GM23338 (cell line): ENCODE data around the gene FHIT.

ENCODE experiments used
- CREB1 ChIP-seq: fragments of 250-450 bp; sonication (Bioruptor Pico); IDR thresholded peaks from 2 replicates; pipeline ENCODE4 v1.5.0; 2020; ENCODE audit warnings: low read depth, mild to moderate bottlenecking, moderate library complexity
- EZH2 ChIP-seq: fragments of 200-600 bp; sonication (generic); IDR thresholded peaks from one replicate; pipeline ENCODE4 v1.8.0; 2017; ENCODE audit warnings: antibody characterized with exemption, mild to moderate bottlenecking, low read depth; ENCODE audit not compliant: unreplicated experiment
- JUNB ChIP-seq: IDR thresholded peaks from one replicate; pipeline ENCODE4 v1.6.1; 2016; ENCODE audit warnings: antibody characterized with exemption; ENCODE audit not compliant: unreplicated experiment
- NANOG ChIP-seq: IDR thresholded peaks from 2 replicates; pipeline ENCODE4 v1.6.1; 2016; ENCODE audit warnings: antibody characterized with exemption, borderline replicate concordance
- POLR2AphosphoS5 ChIP-seq: IDR thresholded peaks from 2 replicates; pipeline ENCODE4 v1.6.1; 2016; ENCODE audit warnings: antibody characterized with exemption, low read depth
- TF ChIP-seq, protein P1 (sequence below), 2 experiments: fragments of 200-600 bp in 1 of 2; sonication (generic) in 1 of 2; conservative IDR thresholded peaks; 2 replicates each; pipeline versions ENCODE4 v1.5.1 to v1.6.1; 2016 to 2017; ENCODE audit warnings: antibody characterized with exemption in 2 of 2, low read depth in 2 of 2, mild to moderate bottlenecking in 2 of 2, moderate library complexity in 1 of 2
- TF ChIP-seq, protein P2 (sequence below): IDR thresholded peaks from one replicate; pipeline ENCODE4 v1.6.1; 2018; ENCODE audit warnings: antibody characterized with exemption; ENCODE audit not compliant: unreplicated experiment

DNA sequence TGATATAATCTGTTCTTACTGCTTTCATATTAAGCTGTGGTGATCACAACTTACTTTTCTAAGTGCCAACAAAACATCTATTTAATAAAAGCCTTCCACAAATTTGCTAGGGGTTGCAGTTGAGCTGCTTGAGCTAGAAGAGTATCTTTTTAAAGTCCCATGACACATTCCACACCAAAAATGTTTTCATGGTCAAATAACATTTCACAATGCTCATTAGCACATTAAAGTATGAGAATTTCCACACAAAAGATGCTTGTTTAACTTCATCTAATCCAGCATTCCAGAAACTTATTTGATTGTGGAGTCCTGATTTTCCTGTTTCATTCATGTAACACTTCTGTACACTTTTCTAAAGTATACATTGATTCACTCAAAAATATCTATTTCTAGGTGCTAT is 1325.3 kb downstream of the FHIT start:
- TF ChIP-seq POLR2AphosphoS5 (no peak), CREB1 (no peak), JUNB (no peak), NANOG (no peak), EZH2 (no peak)
- TF ChIP-seq, protein P1, sequence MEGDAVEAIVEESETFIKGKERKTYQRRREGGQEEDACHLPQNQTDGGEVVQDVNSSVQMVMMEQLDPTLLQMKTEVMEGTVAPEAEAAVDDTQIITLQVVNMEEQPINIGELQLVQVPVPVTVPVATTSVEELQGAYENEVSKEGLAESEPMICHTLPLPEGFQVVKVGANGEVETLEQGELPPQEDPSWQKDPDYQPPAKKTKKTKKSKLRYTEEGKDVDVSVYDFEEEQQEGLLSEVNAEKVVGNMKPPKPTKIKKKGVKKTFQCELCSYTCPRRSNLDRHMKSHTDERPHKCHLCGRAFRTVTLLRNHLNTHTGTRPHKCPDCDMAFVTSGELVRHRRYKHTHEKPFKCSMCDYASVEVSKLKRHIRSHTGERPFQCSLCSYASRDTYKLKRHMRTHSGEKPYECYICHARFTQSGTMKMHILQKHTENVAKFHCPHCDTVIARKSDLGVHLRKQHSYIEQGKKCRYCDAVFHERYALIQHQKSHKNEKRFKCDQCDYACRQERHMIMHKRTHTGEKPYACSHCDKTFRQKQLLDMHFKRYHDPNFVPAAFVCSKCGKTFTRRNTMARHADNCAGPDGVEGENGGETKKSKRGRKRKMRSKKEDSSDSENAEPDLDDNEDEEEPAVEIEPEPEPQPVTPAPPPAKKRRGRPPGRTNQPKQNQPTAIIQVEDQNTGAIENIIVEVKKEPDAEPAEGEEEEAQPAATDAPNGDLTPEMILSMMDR (conservative IDR thresholded peaks at IDR 0.05; ENCODE audit: low read depth in 2 of 2) = no peak
- TF ChIP-seq, protein P2, sequence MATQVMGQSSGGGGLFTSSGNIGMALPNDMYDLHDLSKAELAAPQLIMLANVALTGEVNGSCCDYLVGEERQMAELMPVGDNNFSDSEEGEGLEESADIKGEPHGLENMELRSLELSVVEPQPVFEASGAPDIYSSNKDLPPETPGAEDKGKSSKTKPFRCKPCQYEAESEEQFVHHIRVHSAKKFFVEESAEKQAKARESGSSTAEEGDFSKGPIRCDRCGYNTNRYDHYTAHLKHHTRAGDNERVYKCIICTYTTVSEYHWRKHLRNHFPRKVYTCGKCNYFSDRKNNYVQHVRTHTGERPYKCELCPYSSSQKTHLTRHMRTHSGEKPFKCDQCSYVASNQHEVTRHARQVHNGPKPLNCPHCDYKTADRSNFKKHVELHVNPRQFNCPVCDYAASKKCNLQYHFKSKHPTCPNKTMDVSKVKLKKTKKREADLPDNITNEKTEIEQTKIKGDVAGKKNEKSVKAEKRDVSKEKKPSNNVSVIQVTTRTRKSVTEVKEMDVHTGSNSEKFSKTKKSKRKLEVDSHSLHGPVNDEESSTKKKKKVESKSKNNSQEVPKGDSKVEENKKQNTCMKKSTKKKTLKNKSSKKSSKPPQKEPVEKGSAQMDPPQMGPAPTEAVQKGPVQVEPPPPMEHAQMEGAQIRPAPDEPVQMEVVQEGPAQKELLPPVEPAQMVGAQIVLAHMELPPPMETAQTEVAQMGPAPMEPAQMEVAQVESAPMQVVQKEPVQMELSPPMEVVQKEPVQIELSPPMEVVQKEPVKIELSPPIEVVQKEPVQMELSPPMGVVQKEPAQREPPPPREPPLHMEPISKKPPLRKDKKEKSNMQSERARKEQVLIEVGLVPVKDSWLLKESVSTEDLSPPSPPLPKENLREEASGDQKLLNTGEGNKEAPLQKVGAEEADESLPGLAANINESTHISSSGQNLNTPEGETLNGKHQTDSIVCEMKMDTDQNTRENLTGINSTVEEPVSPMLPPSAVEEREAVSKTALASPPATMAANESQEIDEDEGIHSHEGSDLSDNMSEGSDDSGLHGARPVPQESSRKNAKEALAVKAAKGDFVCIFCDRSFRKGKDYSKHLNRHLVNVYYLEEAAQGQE = no peak
